HUDEP-2 (cell line): ENCODE data around the gene PKP1.

Source experiments
- DNase-seq, 76 experiments: peaks; one replicate each; lab custom pipeline; 2025; ENCODE audit not compliant: unreplicated experiment in 76 of 76; lab: John Stamatoyannopoulos, UW

The PKP1 gene

DNA sequence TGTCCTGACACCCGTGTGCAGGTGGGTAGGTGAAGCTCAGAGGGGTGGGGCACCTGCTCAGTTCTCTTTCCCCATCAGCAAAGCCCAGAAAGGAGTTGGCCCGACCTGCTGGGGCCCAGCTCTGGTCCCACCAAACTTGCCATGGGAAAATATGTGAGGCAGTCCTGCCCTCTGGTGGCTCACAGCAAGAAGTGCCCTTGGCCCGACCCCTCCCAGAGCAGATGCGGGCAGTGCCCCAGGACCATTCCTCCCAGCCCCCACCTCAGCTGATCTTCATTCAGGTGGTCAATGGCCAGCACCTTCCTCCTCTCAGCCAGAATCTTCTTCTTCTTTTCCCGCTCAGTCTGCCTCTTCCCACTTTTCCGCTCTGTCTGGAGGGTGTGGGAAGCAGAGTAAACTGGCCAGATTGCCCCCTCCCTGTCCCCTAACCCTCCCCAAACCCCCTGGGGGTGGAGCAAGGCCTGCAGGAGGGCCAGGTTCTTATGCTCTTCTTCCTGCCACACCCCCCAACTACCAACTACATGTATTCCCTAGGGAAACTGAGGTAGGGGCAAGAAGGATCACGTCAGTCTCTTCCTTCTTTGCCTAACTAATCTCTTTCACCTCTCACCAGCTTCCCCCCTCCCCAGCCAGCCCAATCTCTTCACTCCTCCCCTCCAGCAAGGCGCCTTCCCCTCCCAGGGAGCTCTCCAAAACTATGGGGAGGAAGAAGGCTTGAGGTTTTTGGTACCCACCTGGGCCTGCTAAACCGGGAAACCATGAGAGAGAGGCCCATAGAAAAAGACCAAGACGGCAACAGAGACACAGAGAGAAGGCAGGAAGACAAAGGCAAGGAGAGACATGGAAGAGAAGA is 78.6 kb downstream of the PKP1 start:
- peak in 29 of 76 experiments; percentile 7 to 48 (median 20) for DNase-seq

DNA sequence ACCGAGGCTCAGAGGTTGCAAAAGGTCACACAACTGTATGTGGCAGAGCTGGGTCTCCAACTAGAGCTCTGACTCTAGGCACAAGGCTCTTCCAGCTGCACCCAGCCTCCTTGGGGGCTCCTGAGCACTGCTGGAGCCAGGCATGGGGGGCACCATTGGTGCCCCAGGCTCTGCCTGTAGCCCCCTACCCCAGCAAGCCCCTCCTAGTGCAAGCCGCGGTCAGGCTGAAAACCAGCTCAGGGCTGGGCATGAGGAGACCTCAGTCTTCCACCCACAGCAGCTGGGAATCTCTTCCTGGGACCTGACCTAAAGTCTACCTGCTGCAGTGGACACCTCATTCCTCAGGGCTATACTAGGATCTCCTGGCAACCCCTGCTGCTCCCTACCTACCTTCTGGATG is 79.6 kb downstream of the PKP1 start:
- DNase-seq: no peak

DNA sequence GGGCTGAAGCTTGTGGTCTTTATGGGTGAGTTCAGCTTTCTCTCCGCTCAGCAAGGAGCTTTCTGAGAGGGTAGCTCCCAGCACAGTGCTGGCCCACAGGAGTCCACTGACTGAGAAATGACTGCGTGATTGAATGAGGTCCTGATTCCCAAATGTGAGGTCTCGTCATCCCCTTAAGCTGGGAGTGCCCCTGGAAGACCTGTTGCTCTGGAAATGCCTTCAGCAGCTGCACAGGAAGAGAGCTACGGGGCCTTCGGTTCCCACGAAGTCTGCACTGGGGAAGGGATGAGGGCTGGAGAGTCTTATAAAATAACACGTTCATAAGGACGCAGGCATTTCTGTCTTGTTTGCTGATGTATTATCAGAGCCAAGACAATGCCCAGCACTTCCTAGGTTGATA is 80.2 kb downstream of the PKP1 start:
- DNase-seq: no peak

DNA sequence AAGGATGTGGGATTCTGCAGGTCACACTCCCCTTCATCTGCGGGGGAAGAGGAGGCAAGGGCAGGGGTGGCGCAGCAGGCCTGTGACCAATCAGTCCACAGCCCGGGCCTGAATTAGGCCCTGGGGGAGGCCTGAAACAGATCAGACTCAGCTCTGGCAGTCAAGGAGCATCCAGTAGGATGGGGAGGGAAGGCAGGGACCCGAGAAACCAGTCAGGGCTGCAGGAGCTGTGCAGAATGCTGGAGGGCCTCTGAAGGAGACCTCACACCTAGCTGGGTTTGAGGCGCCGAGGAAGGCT is 81.5 kb downstream of the PKP1 start:
- no peak for DNase-seq

DNA sequence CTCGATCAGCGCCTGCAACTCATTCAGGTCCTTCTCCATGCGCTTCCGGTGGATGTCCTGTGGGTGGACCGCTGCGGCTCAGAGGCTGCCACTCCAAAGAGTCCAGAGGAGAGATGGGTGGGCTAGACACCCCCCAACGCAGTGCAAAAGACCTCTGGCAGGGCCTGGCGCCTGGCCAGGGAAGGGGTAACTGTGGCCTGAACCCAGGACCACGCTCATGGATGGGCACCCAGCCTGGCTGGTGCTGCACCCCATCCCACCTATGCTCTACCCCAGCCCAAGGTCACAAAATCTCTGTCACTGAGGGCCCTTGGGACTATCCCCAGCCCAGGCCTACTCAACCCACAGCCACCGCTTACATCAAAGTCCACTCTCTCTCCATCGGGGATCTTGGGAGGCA is 81.9 kb downstream of the PKP1 start:
- no peak for DNase-seq

DNA sequence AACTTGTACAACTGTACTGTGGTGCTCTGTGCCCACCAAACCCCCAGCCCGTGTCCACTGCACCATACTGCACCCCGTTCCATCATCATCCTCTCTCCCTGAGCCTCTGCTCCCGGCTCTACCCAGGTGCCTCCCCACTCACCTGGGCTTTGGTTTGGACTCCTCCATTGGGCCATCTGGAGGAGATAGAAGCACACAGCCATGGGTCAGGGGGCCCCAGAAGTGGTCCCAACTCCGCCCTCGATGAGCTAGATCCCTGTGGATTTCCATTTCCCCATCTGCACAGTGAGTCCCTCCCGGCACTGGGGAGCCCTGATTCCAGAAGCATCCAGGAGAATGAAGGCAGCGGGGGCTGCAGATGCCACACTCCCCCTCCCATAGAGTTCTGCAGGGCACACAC is 83.4 kb downstream of the PKP1 start:
- no peak for DNase-seq

DNA sequence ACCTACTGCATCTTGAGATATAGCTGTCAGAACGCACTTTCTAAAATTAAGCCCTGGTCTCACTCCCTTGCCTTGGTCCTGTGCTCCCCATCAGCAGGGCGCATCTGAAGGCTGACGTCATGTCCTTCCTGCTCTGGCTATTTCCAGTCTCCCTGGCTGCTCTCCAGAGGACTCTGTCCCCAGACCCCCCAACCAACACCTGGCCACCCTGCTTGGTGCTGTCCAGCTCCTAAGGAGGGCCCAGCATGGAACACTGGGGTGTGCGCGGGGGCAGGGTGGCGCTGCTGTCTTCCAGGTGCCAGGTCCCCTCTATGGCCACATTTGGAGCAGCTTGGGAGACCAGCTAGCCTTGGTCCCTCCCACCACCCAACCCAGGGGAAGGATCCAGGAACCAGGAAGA is 85.9 kb downstream of the PKP1 start:
- DNase-seq: no peak

DNA sequence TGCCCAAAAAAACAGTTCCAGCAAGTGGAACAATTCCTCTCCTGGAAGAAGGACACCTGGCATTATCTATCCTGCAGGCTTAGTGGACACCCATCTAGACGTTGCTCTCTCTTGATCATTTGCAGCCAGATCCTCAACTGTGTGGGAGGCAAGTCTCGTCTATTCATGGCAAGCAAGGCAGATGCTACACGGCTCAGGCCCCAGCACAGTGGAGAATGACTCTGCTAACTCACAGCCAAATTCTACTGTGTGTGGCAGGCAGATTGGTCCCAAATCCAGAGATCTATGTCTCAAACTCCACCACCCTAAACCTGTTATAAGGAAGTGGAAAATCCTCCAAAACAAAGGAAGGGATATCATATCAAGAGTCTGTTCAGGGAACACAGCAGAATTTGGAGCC is 87.2 kb downstream of the PKP1 start:
- no peak for DNase-seq

DNA sequence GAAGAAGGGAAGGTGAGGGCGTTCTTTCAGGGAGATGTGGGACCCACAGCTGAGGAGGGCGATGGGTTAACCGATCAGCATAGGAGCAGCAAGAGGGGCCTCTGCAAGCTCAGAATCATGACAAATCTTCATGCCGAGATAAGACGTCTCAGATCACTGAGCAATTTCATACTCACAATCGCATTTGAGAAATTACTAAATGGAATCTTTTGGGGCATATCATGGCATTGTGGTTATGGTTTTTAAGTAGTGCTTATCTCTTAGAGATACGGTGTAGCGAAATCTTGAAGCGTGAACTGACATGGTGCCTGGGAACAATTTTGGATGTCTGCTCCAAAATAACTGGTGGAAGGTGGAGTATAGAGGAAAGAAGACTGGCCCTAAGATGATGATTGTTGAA is 88.0 kb downstream of the PKP1 start:
- no peak for DNase-seq

DNA sequence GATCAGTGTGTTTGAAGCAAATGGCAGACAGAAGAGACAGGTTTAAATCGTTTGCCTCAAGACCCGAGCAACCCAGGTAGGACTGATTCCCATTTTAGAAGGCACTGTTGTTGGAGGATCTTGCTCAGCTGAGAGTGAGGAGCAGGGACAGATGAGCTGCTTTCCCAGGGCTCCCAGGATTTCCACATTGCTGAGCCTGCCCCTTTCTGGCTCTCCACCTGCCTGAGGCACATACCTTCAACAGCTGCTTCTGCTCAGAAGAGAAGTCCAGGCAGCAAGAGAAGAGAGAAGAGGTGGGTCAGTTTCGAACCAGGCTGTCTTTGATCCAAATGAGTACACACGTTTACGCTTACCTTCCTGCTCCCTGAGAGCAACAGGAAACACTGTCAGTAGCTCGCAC is 88.5 kb downstream of the PKP1 start:
- no peak for DNase-seq

DNA sequence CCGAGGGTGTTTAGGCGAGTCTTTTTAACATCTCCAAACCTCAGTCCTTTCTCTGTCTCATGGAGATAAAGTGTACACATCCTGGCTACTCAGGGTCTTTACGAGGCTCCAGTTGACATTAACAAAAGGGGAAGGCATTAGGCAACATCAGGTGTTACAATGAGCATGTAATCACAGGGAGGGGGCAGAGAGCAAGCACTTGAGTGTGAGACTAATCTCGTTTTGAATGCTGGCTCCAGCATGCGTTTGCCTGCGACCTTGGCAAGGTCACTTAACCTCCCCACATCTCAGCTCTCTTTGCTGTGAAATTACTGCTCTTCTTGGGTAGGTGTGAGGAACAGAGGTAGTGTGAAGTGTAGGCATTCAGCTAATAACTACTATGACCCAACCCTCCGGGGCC is 91.1 kb downstream of the PKP1 start:
- DNase-seq: no peak

DNA sequence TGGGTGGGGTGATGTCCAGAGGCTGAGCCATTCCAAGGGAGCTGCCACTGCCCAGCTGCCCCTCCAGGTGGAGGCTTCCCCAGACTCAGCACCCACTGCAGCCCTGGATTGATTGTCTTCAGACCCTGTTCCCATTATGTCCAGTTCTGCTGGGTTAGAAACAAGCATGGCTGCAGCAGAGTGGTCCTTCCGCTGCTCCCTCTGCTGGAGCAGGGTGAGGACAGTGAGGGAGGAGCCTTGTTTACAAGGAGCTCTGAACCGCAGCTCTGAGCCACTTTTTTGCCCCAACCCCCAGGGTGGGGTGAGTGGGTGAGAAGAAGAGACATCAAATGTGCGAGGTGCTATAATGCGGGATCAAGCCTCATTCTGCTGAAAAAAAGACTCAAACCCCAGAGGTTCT is 91.9 kb downstream of the PKP1 start:
- no peak for DNase-seq

DNA sequence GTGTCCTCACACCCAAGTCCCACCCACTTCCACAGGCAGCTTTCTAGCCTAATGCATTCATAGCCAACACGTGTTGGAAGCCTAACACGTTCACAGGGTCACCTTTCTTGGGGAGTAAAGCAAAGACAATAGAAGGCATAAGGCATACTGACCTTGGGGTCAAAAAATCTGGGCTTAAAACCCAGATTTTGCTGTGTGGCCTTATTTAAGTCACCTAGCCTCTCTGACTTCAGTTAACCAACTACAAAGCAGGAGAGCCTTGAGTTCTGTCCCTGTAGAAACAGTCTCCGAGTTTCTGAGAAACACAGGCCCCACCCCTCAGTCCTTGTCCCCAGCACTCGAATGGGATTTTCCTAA is 92.8 kb downstream of the PKP1 start:
- no peak for DNase-seq

DNA sequence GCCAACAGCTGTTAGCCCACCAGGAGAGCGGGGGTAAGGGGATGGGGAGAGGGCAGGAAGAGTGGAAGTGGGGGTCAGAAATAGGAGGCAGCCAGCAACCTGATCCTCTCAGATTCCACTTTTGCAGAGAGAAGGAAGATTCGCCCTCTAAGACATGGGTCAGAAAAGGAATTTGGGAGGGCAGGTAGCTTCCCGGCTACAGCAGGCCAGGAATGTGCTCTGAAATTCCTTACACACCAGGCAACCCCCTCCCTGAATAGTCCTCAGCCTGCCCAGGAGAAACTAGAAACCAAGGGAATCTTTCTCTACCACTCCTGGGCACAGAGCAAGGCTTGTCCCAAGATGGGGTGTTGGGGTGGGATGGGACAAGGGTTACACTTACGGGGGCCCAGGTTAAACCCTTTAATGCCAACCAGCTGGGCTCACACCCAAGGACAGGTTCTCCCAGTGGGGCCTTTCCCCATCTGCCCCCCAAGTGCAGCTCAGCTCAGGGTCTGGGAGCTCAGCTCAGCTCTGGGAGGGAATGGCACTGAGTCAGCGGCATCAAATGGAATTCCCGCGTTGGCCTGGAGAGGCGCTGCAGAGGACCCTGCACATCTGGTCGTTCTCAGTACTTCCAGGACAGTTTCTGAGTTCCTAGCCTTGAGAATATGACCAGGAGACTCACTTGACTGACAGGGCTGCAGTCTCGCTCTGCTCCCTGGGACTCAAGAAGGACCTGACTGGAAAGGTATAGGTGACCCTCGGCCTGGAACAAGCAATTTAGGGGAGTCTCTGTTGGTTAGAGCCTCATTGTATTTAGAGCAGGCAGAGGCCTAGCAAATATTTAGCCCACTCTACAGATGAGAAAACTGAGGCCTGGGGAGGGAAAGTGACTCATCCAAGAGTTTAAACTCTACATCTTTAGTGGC is 93.4 kb downstream of the PKP1 start:
- DNase-seq: peak in 26 of 76 experiments; percentile 5 to 44 (median 20)

DNA sequence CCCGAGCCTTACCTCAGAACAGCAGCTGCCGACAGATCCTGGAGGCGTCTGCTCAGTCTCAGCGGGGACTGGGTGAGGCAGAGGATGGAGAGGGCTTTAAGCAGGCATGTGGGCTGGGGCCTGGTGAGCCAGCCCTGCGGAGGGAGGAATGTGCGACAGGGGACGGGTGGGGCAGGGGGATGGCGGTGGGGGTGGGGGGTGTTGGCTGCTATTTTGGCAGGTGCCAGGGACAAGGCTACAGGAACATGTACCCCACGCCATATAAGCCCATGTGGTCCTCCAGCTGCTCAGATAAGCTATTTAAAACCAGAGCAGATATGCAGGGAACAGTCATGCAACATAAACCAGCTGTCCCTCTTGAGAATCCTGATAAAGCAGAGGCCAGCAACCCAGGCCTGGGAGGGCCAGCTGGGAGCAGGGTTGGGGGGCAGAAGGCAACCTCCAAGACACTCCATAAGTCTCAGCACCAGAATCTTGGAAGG is 94.3 kb downstream of the PKP1 start, which contains the start of gene TNNT2:
TSS of gene TNNT2 (minus strand) at position 70 of the 482 bp plus-strand sequence. CDS start 4,426 bp downstream, outside the sequence.
- DNase-seq: peak in 5 of 76 experiments; percentile 1 to 19 (median 16)

DNA sequence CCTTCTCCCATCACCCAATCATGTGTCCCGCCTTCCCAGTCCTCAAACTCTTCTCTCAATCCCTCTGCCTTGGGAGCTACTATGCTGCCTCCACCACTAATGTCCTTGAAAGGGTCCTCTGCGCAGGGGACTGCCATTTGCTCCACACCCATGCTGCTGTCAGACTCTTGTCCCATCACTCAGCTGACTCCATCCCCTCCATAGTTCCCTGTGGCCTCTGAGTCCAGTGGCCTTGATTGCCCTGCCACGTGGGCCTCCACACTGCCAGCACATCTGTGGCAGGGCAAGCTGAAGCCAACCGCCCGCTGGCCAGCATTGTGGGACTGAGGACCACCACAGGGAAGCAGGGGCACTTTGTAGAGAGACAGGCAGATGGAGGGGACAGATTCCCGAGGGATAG is 95.5 kb downstream of the PKP1 start:
- DNase-seq: no peak

DNA sequence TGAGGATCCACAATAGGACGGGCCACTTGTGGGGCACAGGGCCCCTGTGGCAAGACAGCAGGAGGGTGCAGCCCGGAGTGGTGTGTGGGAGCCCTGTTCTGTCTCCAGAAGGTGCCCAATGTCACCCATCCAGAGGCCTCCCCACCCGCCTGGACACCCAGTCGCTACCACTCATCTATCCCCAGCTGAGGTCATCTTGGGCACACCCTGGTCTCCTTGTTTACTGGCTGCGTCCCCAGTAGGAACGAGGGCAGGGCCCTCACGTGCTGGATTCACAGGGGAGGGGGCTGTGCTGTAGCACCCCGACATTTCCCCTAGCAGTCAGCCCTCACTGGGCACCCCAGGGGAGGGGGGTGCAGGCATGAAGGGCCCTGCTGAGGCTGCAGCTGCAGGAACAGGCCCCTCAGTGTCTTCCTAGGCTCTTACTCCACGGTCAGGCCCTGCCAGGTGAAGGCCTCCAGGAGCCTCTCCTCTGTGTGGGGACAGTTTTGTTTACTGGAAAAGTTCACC is 96.5 kb downstream of the PKP1 start:
- DNase-seq: no peak

DNA sequence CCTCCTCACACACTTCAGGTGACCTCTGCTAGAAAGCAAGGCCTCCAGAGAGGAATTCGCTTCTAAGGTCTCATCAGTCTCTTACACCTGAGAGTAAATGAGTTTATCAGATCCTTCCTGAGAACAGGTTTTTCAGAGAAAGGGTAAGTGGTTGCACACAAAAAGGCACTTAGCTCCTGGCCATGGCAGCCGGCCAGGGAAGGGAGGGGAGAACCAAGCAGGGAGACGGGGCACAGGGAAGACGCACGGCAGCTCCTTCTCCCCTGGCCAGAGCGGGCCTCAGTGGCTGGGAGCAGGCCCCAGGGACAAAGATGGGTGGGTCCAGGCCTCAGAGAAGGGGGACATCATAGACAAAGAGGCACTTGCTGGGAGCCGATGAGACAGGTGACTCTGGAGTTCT is 97.8 kb downstream of the PKP1 start:
- DNase-seq: no peak
